Measurements from ENCODE around the gene PAF1.
"Not testable (repeated sequence)": the region's sequence is repeated elsewhere in the genome, so short reads cannot be mapped to it uniquely, and the experiment has no call there.

Gene PAF1

GRCh38 chr19:39342647-39343305, 48.1 kb downstream of the PAF1 start:
- no peak overlapping the region; the same call in 1 of the 2 replicates for H3K27ac ChIP-seq (ENCODE audit: low read depth, low read length)
- H3K9me3 ChIP-seq (ENCODE audit: insufficient read depth, low read depth, low read length), result no peaks in the 10 kb centered on the region
- peak overlapping the region; percentile 70 for H3K4me3 ChIP-seq (ENCODE audit: low read length)
- H3K9ac ChIP-seq (ENCODE audit: low read depth, low read length), result peak overlapping the region; percentile 68
- under 1% methylated on average over 51 of the region's 51 CpGs for WGBS
- no peaks in the 10 kb centered on the region for H3K27me3 ChIP-seq (ENCODE audit: insufficient read depth, low read length)
- H3K4me1 ChIP-seq (ENCODE audit: insufficient read depth, low read length), result peaks cover 4% of the 10 kb centered on the region; the same call in 1 of the 2 replicates
- peaks cover 15% of the 10 kb centered on the region; the same call in 1 of the 2 replicates for H3K36me3 ChIP-seq (ENCODE audit: insufficient read depth, low read length)

- H3K27ac ChIP-seq (ENCODE audit: low read depth, low read length), result peak within 1 kb of the TSS; percentile 39; the same call in 1 of the 2 replicates
- H3K27me3 ChIP-seq (ENCODE audit: insufficient read depth, low read length), result no peaks in the 10 kb centered on the region
- peak within 1 kb of the TSS; percentile 87 for H3K4me3 ChIP-seq (ENCODE audit: low read length)
- peak within 1 kb of the TSS; percentile 68 for H3K9ac ChIP-seq (ENCODE audit: low read depth, low read length)
- H3K9me3 ChIP-seq (ENCODE audit: insufficient read depth, low read depth, low read length), result no peaks in the 10 kb centered on the region
- under 1% methylated on average over 104 of the region's 105 CpGs for WGBS
- H3K36me3 ChIP-seq (ENCODE audit: insufficient read depth, low read length), result peaks cover 10% of the 10 kb centered on the region; the same call in 1 of the 2 replicates
- peaks cover 4% of the 10 kb centered on the region; the same call in 1 of the 2 replicates for H3K4me1 ChIP-seq (ENCODE audit: insufficient read depth, low read length)
These were observed 48.9 kb downstream of the PAF1 start, which contains the start of gene SAMD4B for GRCh38 chr19:39341719-39342604. SAMD4B (plus strand) TSS chr19:39342421; CDS start chr19:39356894, 14,473 bp downstream.

- Histone ChIP-seq H3K4me1 (ENCODE audit: insufficient read depth, low read length) (peaks cover 4% of the 10 kb centered on the region; the same call in 1 of the 2 replicates), H3K36me3 (ENCODE audit: insufficient read depth, low read length) (0 out of 2 replicates have a peak, but pooled peaks cover 3% of the 10 kb centered on the region), H3K9ac (ENCODE audit: low read depth, low read length) (peak overlapping the region; percentile 68), H3K27ac (ENCODE audit: low read depth, low read length) (0 out of 2 replicates have a peak overlapping the region, but pooled peaks have one; percentile 39), H3K27me3 (ENCODE audit: insufficient read depth, low read length) (no peaks in the 10 kb centered on the region), H3K4me3 (ENCODE audit: low read length) (peak overlapping the region; percentile 87), H3K9me3 (ENCODE audit: insufficient read depth, low read depth, low read length) (no peaks in the 10 kb centered on the region)
- 4% methylated on average over 17 of the region's 17 CpGs for WGBS
These were observed 49.7 kb downstream of the PAF1 start for GRCh38 chr19:39341129-39341718.

DNA sequence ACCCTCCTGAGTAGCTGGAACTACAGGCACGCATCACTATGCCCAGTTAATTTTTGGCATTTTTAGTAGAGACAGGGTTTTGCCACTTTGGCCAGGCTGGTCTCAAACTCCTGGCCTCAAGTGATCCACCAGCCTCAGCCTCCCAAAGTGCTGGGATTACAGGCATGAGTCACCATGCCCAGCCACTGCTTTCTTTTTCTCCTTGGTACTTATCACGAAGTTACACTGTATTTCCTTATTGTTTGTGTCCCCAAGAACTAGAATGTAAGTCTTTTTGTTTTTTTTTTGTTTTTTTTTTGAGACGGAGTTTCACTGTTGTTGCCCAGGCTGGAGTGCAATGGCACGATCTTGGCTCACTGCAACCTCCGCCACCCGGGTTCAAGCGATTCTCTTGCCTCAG, 50.8 kb downstream of the PAF1 start:
- WGBS, result 91% methylated on average over 7 of the region's 7 CpGs
- not testable (repeated sequence) for H3K27me3 ChIP-seq (ENCODE audit: insufficient read depth, low read length); H3K9me3 ChIP-seq (ENCODE audit: insufficient read depth, low read depth, low read length); H3K4me3 ChIP-seq (ENCODE audit: low read length); H3K9ac ChIP-seq (ENCODE audit: low read depth, low read length); H3K4me1 ChIP-seq (ENCODE audit: insufficient read depth, low read length); H3K27ac ChIP-seq (ENCODE audit: low read depth, low read length); H3K36me3 ChIP-seq (ENCODE audit: insufficient read depth, low read length)

DNA sequence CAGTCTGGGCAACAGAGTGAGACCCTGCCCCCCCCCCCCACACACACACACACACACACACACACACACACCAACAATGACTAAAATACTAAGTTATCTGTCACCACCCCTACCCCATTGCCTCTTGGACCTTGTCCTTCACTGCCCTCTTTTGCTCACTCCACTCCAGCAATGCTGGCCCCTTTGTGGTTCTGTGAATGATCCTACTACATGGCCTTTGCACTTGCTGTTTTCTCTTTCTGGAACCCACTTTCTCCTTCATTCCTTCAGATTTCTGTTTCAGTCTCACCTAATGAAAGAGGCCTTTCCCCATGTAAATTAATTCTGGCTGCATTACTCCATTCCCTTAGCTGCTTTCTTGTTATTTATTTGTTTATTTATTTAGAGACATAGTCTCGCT, 51.2 kb downstream of the PAF1 start:
- no peaks in the 10 kb centered on the region for H3K36me3 ChIP-seq (ENCODE audit: insufficient read depth, low read length)
- H3K4me3 ChIP-seq (ENCODE audit: low read length), result no peak overlapping the region
- WGBS, result 92% methylated on average over 1 of the region's 1 CpG
- H3K27me3 ChIP-seq (ENCODE audit: insufficient read depth, low read length), result no peaks in the 10 kb centered on the region
- H3K4me1 ChIP-seq (ENCODE audit: insufficient read depth, low read length), result peaks cover 4% of the 10 kb centered on the region; the same call in 1 of the 2 replicates
- H3K9me3 ChIP-seq (ENCODE audit: insufficient read depth, low read depth, low read length), result no peaks in the 10 kb centered on the region
- H3K9ac ChIP-seq (ENCODE audit: low read depth, low read length), result no peak overlapping the region
- no peak overlapping the region for H3K27ac ChIP-seq (ENCODE audit: low read depth, low read length)

DNA sequence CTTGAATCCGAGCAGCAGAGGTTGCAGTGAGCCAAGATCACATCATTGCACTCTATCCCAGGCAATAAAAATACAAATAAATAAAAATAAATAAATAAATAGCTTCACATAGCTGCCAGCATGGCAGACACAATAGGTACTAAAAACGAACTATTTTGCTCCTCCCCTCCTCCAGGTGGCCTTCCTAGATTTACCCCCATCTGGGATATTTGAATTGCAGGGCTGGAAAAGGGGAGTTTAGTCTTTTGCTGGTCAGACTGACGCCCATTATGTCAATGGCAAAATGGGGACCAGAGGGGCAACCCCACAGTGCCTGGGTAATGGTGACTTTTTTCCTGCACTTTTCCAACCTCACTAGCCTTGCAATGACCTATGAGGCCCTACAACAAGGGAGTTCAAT, 54.4 kb downstream of the PAF1 start:
- H3K9me3 ChIP-seq (ENCODE audit: insufficient read depth, low read depth, low read length), result no peaks in the 10 kb centered on the region
- no peak overlapping the region for H3K4me3 ChIP-seq (ENCODE audit: low read length)
- no peak overlapping the region for H3K27ac ChIP-seq (ENCODE audit: low read depth, low read length)
- no peaks in the 10 kb centered on the region for H3K27me3 ChIP-seq (ENCODE audit: insufficient read depth, low read length)
- H3K36me3 ChIP-seq (ENCODE audit: insufficient read depth, low read length), result no peaks in the 10 kb centered on the region
- H3K9ac ChIP-seq (ENCODE audit: low read depth, low read length), result no peak overlapping the region
- 88% methylated on average over 2 of the region's 3 CpGs for WGBS
- H3K4me1 ChIP-seq (ENCODE audit: insufficient read depth, low read length), result no peaks in the 10 kb centered on the region

All from HUES64 (cell line).